Caco-2 (cell line): ENCODE results near the gene OR51A4. TPM values are rescaled to one million over a fixed set of nuclear protein-coding genes. Genes with fewer than 3 reads are reported as not detected.

Experiments
- BruUV-seq: library from RNA; stranded (reverse); fragments of 400-500 nt; replicated peaks from 2 replicates; lab custom pipeline; 2021; lab: Mats Ljungman, UMichigan
- CTCF ChIA-PET: fragments of 300-600 bp; sonication (Branson Sonifier 250); formaldehyde crosslinking; loops from one replicate; lab custom pipeline; 2022; ENCODE audit warnings: antibody characterized with exemption; lab: Charles Lee
- POLR2A ChIA-PET: fragments of 300-600 bp; sonication (Branson Sonifier 250); formaldehyde crosslinking; loops from one replicate; lab custom pipeline; 2022; ENCODE audit warnings: antibody characterized with exemption; lab: Charles Lee
- DNase-seq, 2 experiments: peaks; one replicate each; pipeline versions ENCODE4 v3.0.0 to v3.0.0-alpha.2; 2020 to 2022
- H3K27me3 ChIP-seq: replicated peaks from 2 replicates; pipeline ENCODE4 v1.6.0; 2011; ENCODE audit warnings: low read length; ENCODE audit not compliant: control insufficient read depth, insufficient read depth
- H3K36me3 ChIP-seq: 2 replicates; pipeline ENCODE4 v1.5.1; 2011; ENCODE audit warnings: low read length; ENCODE audit not compliant: control insufficient read depth, insufficient read depth
- H3K4me1 ChIP-seq: fragments of 250-450 bp; sonication (Bioruptor Pico); 2 replicates; pipeline ENCODE4 v1.5.1; 2020; ENCODE audit warnings: mild to moderate bottlenecking
- H3K4me3 ChIP-seq: 2 replicates; pipeline ENCODE4 v1.5.1; 2011; ENCODE audit warnings: low read depth, mild to moderate bottlenecking, control low read depth, low read length
- H3K9me3 ChIP-seq: fragments of 250-450 bp; sonication (Bioruptor Pico); 2 replicates; pipeline ENCODE4 v1.5.1; 2020; ENCODE audit warnings: mild to moderate bottlenecking, moderate library complexity
- H3K27ac Mint-ChIP-seq: one replicate; pipeline ENCODE4 v1.8.0; 2022; ENCODE audit warnings: mixed read lengths; ENCODE audit not compliant: unreplicated experiment
- H3K27me3 Mint-ChIP-seq: one replicate; pipeline ENCODE4 v1.8.0; 2022; ENCODE audit warnings: mixed read lengths; ENCODE audit not compliant: insufficient read depth, unreplicated experiment
- H3K36me3 Mint-ChIP-seq: one replicate; pipeline ENCODE4 v1.8.0; 2022; ENCODE audit warnings: mild to moderate bottlenecking, mixed read lengths; ENCODE audit not compliant: insufficient read depth, unreplicated experiment
- H3K4me1 Mint-ChIP-seq: one replicate; pipeline ENCODE4 v1.8.0; 2022; ENCODE audit warnings: low read depth, mixed read lengths; ENCODE audit not compliant: unreplicated experiment
- H3K4me3 Mint-ChIP-seq: one replicate; pipeline ENCODE4 v1.8.0; 2022; ENCODE audit warnings: mild to moderate bottlenecking, moderate library complexity, mixed read lengths; ENCODE audit not compliant: unreplicated experiment
- H3K9me3 Mint-ChIP-seq: one replicate; pipeline ENCODE4 v1.8.0; 2022; ENCODE audit warnings: mixed read lengths; ENCODE audit not compliant: unreplicated experiment
- CTCF ChIP-seq, 2 experiments: fragments of 200-600 bp in 1 of 2; IDR thresholded peaks; 1 replicate in 1 of 2; 2 replicates in 1 of 2; pipeline versions ENCODE4 v1.5.1 to v1.8.0; 2011 to 2022; ENCODE audit warnings: antibody characterized with exemption in 1 of 2, control low read depth in 1 of 2, inconsistent platforms in 1 of 2, low read depth in 1 of 2, low read length in 1 of 2, mild to moderate bottlenecking in 1 of 2, moderate library complexity in 1 of 2; ENCODE audit not compliant: insufficient read depth in 1 of 2, severe bottlenecking in 1 of 2, unreplicated experiment in 1 of 2
- intact Hi-C: fragments of 100-400 bp; cut with micrococcal nuclease; formaldehyde crosslinking; loops from one replicate; pipeline ENCODE4 v1.10.0; 2022; ENCODE audit not compliant: unreplicated experiment
- total RNA-seq: library from RNA; stranded (reverse); gene quantifications from 2 replicates; pipeline ENCODE4 v1.2.3, GENCODE V29; 2022

Gene OR51A4
- total RNA-seq, 1 experiment from 2014 or later = not detected

GRCh38 chr11:4921796-4922195, 25.6 kb downstream of the OR51A4 start:
- H3K36me3 Mint-ChIP-seq = no peaks in the 10 kb centered on the region
- no peaks in the 10 kb centered on the region for H3K9me3 ChIP-seq
- no peaks in the 10 kb centered on the region for H3K4me1 Mint-ChIP-seq
- intact Hi-C loops = no loop called here
- no peaks in the 10 kb centered on the region for H3K27me3 ChIP-seq
- H3K9me3 Mint-ChIP-seq = no peaks in the 10 kb centered on the region
- BruUV-seq = no TSS peak
- no peak overlapping the region for H3K4me3 ChIP-seq
- no peak for TF ChIP-seq CTCF (IDR thresholded peaks at IDR 0.05; ENCODE audit: insufficient read depth in 1 of 2, low read depth in 1 of 2, low read length in 1 of 2, severe bottlenecking in 1 of 2, unreplicated experiment in 1 of 2)
- POLR2A ChIA-PET = no interaction called here
- H3K27ac Mint-ChIP-seq = no peak overlapping the region
- DNase-seq = no peak
- no peak overlapping the region for H3K4me3 Mint-ChIP-seq
- CTCF ChIA-PET = no interaction called here
- peaks cover 18% of the 10 kb centered on the region for H3K27me3 Mint-ChIP-seq
- no peaks in the 10 kb centered on the region for H3K4me1 ChIP-seq
- no peaks in the 10 kb centered on the region for H3K36me3 ChIP-seq

GRCh38 chr11:4919250-4919649, 28.2 kb downstream of the OR51A4 start, which contains the start of gene OR51G2:
TSS of gene OR51G2 (minus strand) at chr11:4919350. CDS start at chr11:4915663, 3,687 bp downstream.
- intact Hi-C loops = no loop called here
- no TSS peak for BruUV-seq
- H3K4me3 Mint-ChIP-seq = no peak within 1 kb of the TSS
- CTCF ChIA-PET = interaction anchor here (0.5 kb wide), 1 partner anchor 282 kb away, joined by 5 read pairs; the partner anchor contains the start of gene OR51D1
- no peak within 1 kb of the TSS for H3K27ac Mint-ChIP-seq
- H3K36me3 Mint-ChIP-seq = no peaks in the 10 kb centered on the region
- Histone ChIP-seq H3K9me3 (no peaks in the 10 kb centered on the region), H3K36me3 (no peaks in the 10 kb centered on the region), H3K4me3 (no peak within 1 kb of the TSS), H3K4me1 (no peaks in the 10 kb centered on the region; the same call in 1 of the 2 replicates), H3K27me3 (no peaks in the 10 kb centered on the region)
- peaks cover 8% of the 10 kb centered on the region for H3K4me1 Mint-ChIP-seq
- POLR2A ChIA-PET = no interaction called here
- H3K9me3 Mint-ChIP-seq = no peaks in the 10 kb centered on the region
- peaks cover 6% of the 10 kb centered on the region for H3K27me3 Mint-ChIP-seq
- DNase-seq = no peak
- TF ChIP-seq CTCF (IDR thresholded peaks at IDR 0.05; ENCODE audit: insufficient read depth in 1 of 2, low read depth in 1 of 2, low read length in 1 of 2, severe bottlenecking in 1 of 2, unreplicated experiment in 1 of 2) = no peak

- ChIA-PET POLR2A (no interaction called here), CTCF (no interaction called here)
- intact Hi-C loops = no loop called here
- H3K36me3 Mint-ChIP-seq = no peaks in the 10 kb centered on the region
- no peaks in the 10 kb centered on the region; the same call in 1 of the 2 replicates for H3K4me1 ChIP-seq
- peak overlapping the region; percentile 1 for H3K4me3 Mint-ChIP-seq
- H3K9me3 ChIP-seq = no peaks in the 10 kb centered on the region
- H3K4me1 Mint-ChIP-seq = peaks cover 11% of the 10 kb centered on the region
- peak; percentile 33 to 52 for DNase-seq
- H3K27me3 Mint-ChIP-seq = no peaks in the 10 kb centered on the region
- no peak for TF ChIP-seq CTCF (IDR thresholded peaks at IDR 0.05; ENCODE audit: insufficient read depth in 1 of 2, low read depth in 1 of 2, low read length in 1 of 2, severe bottlenecking in 1 of 2, unreplicated experiment in 1 of 2)
- no TSS peak for BruUV-seq
- no peaks in the 10 kb centered on the region for H3K9me3 Mint-ChIP-seq
- no peaks in the 10 kb centered on the region for H3K27me3 ChIP-seq
- H3K4me3 ChIP-seq = no peak overlapping the region
- no peaks in the 10 kb centered on the region for H3K36me3 ChIP-seq
- peak overlapping the region; percentile 43 for H3K27ac Mint-ChIP-seq
Observed at GRCh38 chr11:4916581-4916980, 30.8 kb downstream of the OR51A4 start.
